Caki2 (cell line): ENCODE data around the gene PLAC1. TPM values are rescaled to one million over a fixed set of nuclear protein-coding genes. Genes with fewer than 3 reads are reported as not detected.

Experiments used
- DNase-seq: peaks from one replicate; pipeline ENCODE4 v3.0.0-alpha.2; 2015; ENCODE audit warnings: low read depth
- in situ Hi-C: cut with HindIII; loops from 2 replicates; pipeline ENCODE4 v1.10.0; 2016; ENCODE audit warnings: low sequenced_read_pairs, low pct_unique_long_range_greater_than_20kb, mixed read lengths
- total RNA-seq: library from RNA; depleted of rRNA; stranded (reverse); fragments of >200 nt; shearing (Covaris generic); gene quantifications from 2 replicates; pipeline ENCODE4 v1.2.3, GENCODE V29; 2014; ENCODE audit warnings: low replicate concordance

The PLAC1 gene
- total RNA-seq, 1 experiment from 2014 or later, result not detected

GRCh38 chrX:134640914-134641313, 17.4 kb downstream of the PLAC1 start:
- DNase-seq, result no peak
- in situ Hi-C loops, result no loop called here

DNA sequence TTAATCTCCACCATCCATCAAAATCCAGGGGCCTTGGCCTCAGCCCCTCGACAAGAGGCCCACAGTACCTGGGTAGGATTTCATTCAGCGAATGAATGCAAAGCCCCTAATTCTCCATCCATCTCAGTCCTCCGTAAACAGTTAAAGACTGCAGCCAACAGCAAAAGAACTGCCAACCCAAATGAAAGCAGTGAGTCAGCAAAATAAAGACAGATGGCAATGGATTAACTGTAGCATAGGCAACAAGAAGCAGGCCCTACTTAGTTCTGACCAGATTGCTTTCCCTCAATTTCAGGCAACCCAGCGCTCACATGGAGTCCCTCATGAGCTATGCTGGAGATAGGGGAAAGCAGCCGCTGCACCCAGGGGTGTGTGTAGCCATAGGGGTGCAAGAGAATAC, 21.4 kb downstream of the PLAC1 start:
- no peak for DNase-seq
- in situ Hi-C loops, result no loop called here

- in situ Hi-C loops, result no loop called here
- no peak for DNase-seq
Observed at GRCh38 chrX:134634691-134635090, 23.6 kb downstream of the PLAC1 start.

GRCh38 chrX:134633832-134634231, 24.4 kb downstream of the PLAC1 start:
- DNase-seq, result no peak

GRCh38 chrX:134633394-134633793, 24.9 kb downstream of the PLAC1 start:
- in situ Hi-C loops, result no loop called here
- DNase-seq, result no peak

More at GRCh38 chrX:134633832-134634231, 24.4 kb downstream of the PLAC1 start:
- in situ Hi-C loops, result no loop called here

DNA sequence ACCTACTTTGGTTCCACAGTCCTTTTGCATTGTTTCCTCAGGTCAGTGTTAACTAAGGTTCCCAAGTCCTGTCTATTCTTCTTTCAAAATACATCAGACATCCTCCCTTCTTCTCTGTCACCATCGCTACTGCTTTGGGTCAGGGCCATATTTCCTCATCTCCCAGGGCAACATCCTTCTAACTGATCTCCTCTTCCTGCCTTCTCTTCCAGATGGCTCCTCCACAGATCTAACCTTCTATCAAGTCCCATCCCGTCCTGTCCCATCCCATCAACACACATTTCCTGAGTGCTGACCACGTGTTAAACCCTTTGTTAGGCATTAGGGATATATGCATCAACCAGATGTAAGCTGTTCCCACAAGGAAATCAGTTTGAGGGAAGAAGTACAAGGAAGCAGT, 25.9 kb downstream of the PLAC1 start:
- in situ Hi-C loops, result no loop called here

GRCh38 chrX:134631426-134632346, 26.6 kb downstream of the PLAC1 start:
- DNase-seq, result no peak

More for the DNA sequence above, 25.9 kb downstream of the PLAC1 start:
- no peak for DNase-seq

DNA sequence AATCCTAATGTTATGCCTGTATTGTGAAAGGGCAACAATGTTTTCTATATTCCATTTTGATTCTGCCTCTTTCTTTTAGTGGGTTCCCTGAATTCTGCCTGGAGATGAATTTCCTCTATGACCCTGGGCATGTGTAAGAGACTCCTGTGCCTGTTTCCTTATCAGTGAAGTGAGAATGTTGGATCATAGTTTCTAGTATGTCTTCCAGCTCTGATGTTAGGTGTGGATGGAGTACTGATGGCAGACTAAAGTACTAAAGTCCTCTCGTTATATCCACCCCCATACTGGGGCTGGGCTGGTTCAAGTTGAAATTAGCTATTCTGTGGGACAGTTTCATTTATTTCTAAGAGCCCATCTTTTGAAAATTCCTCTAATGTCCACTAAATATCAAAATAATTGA, 29.6 kb downstream of the PLAC1 start:
- in situ Hi-C loops, result no loop called here
- DNase-seq, result no peak

More at GRCh38 chrX:134631426-134632346, 26.6 kb downstream of the PLAC1 start:
- in situ Hi-C loops, result no loop called here

- in situ Hi-C loops, result no loop called here
- DNase-seq, result no peak
Observed at GRCh38 chrX:134626434-134626833, 31.8 kb downstream of the PLAC1 start.

DNA sequence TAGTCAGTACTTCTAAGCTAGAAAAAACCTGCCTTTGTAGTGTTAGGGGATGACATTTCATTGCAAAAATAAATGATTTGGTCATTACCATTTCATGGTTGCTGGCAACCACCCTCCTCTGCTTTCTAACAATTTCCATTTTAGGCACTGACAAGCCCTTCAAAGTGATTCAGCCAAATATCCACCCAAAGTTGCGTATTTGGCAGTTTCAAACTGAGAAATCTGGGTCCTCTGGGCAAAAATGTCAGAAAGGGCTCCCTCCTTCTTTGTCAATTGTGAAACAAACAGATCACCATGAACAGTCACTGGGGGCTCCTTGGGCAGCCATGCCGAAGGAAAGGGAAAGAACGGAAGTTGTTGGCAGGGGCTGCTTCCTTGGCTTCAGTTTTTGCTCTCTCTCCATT, 33.0 kb downstream of the PLAC1 start:
- in situ Hi-C loops, result no loop called here

GRCh38 chrX:134624046-134624430, 34.2 kb downstream of the PLAC1 start:
- in situ Hi-C loops, result no loop called here
- DNase-seq, result no peak

More for the DNA sequence above, 33.0 kb downstream of the PLAC1 start:
- no peak for DNase-seq

GRCh38 chrX:134623293-134624045, 34.8 kb downstream of the PLAC1 start:
- DNase-seq, result no peak
- in situ Hi-C loops, result no loop called here

GRCh38 chrX:134622813-134623185, 35.5 kb downstream of the PLAC1 start:
- no peak for DNase-seq
- in situ Hi-C loops, result no loop called here

GRCh38 chrX:134622056-134622812, 36.0 kb downstream of the PLAC1 start:
- in situ Hi-C loops, result no loop called here
- peak; percentile 56 for DNase-seq

- no peak for DNase-seq
- in situ Hi-C loops, result no loop called here
Observed at GRCh38 chrX:134619838-134620237, 38.4 kb downstream of the PLAC1 start.

DNA sequence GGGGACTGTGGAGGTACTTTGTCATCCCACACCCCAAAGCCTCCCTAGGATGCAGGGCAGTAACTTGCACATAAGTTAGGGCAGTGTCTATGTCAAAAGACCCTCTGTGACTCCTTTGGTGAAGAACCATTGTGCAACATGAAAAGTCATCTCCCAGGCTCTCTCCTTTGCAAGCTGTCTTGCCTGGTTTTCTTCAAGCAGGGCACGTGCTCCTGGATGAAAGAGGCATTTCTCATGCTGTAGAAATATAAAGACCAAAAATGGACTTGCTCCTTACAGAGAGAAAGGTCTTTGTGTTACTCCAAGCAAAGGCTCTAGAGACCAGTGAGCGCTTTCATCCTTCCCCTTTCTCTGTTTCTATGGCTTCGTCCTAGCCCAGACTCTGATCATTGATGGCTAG, 44.9 kb downstream of the PLAC1 start:
- in situ Hi-C loops, result no loop called here
- no peak for DNase-seq

- no peak for DNase-seq
- in situ Hi-C loops, result no loop called here
Observed at GRCh38 chrX:134608153-134608552, 50.1 kb downstream of the PLAC1 start.

- no peak for DNase-seq
- in situ Hi-C loops, result no loop called here
Observed at GRCh38 chrX:134607523-134607922, 50.7 kb downstream of the PLAC1 start.
